Measurements from ENCODE around the gene CCDC192. TPM values are rescaled to one million over a fixed set of nuclear protein-coding genes. Genes with fewer than 3 reads are reported as not detected.

Gene CCDC192
- total RNA-seq, 1 experiment from 2014 or later, result 0.52 TPM

DNA sequence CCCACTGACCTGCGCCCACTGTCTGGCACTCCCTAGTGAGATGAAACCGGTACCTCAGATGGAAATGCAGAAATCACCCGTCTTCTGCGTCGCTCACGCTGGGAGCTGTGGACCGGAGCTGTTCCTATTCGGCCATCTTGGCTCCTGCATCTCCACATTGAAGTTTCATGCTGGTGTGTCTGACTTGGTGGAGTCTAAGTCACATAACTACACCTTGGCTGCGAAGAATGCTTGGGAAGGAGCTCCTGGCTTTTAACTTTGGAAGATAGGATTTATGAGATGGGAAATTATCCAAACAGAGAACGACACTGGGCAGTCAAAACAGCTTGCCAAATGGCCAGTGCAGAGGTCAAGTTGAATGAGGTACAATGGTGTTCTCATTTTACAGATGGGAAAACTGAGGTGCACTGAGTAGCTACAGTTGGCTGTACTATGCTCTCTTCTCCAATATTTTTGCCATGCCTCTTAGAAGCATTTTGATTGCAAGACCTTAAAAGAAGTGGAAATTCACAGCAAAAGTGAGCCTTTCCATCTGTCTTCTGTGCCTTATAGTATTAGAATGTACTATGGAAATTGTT lies 36.7 kb downstream of the CCDC192 start (continued):
- TF ChIP-seq TEAD1 (CRISPR knock-in tag; IDR thresholded peaks at IDR 0.05) (no peak), ZNF219 (CRISPR knock-in tag; IDR thresholded peaks at IDR 0.05; ENCODE audit: borderline replicate concordance) (no peak)

GRCh38 chr5:127741412-127741811 lies 38.2 kb downstream of the CCDC192 start:
- no peak overlapping the region for H3K27ac Mint-ChIP-seq
- H3K4me1 Mint-ChIP-seq, result peaks cover 14% of the 10 kb centered on the region
- CTCF ChIA-PET, result no interaction called here
- peaks cover 27% of the 10 kb centered on the region for H3K27me3 Mint-ChIP-seq (ENCODE audit: low read depth)
- no peak for ATAC-seq
- peaks cover 3% of the 10 kb centered on the region; the same call in 1 of the 2 replicates for H3K36me3 Mint-ChIP-seq
- H3K9me3 Mint-ChIP-seq, result peaks cover 4% of the 10 kb centered on the region; the same call in 1 of the 2 replicates
- DNase-seq (ENCODE audit: low spot score), result no peak
- TF ChIP-seq FOXJ3 (CRISPR knock-in tag; IDR thresholded peaks at IDR 0.05; ENCODE audit: borderline replicate concordance), result no peak
- TF ChIP-seq, protein P1, sequence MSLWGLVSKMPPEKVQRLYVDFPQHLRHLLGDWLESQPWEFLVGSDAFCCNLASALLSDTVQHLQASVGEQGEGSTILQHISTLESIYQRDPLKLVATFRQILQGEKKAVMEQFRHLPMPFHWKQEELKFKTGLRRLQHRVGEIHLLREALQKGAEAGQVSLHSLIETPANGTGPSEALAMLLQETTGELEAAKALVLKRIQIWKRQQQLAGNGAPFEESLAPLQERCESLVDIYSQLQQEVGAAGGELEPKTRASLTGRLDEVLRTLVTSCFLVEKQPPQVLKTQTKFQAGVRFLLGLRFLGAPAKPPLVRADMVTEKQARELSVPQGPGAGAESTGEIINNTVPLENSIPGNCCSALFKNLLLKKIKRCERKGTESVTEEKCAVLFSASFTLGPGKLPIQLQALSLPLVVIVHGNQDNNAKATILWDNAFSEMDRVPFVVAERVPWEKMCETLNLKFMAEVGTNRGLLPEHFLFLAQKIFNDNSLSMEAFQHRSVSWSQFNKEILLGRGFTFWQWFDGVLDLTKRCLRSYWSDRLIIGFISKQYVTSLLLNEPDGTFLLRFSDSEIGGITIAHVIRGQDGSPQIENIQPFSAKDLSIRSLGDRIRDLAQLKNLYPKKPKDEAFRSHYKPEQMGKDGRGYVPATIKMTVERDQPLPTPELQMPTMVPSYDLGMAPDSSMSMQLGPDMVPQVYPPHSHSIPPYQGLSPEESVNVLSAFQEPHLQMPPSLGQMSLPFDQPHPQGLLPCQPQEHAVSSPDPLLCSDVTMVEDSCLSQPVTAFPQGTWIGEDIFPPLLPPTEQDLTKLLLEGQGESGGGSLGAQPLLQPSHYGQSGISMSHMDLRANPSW (CRISPR knock-in tag; conservative IDR thresholded peaks at IDR 0.05; ENCODE audit: low read depth), result no peak
- TF ChIP-seq, protein P2, sequence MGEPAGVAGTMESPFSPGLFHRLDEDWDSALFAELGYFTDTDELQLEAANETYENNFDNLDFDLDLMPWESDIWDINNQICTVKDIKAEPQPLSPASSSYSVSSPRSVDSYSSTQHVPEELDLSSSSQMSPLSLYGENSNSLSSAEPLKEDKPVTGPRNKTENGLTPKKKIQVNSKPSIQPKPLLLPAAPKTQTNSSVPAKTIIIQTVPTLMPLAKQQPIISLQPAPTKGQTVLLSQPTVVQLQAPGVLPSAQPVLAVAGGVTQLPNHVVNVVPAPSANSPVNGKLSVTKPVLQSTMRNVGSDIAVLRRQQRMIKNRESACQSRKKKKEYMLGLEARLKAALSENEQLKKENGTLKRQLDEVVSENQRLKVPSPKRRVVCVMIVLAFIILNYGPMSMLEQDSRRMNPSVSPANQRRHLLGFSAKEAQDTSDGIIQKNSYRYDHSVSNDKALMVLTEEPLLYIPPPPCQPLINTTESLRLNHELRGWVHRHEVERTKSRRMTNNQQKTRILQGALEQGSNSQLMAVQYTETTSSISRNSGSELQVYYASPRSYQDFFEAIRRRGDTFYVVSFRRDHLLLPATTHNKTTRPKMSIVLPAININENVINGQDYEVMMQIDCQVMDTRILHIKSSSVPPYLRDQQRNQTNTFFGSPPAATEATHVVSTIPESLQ (CRISPR knock-in tag; IDR thresholded peaks at IDR 0.05), result no peak
- no peak for TF ChIP-seq JAZF1 (CRISPR knock-in tag; IDR thresholded peaks at IDR 0.05)
- TF ChIP-seq, protein P3, sequence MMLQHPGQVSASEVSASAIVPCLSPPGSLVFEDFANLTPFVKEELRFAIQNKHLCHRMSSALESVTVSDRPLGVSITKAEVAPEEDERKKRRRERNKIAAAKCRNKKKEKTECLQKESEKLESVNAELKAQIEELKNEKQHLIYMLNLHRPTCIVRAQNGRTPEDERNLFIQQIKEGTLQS (CRISPR knock-in tag; conservative IDR thresholded peaks at IDR 0.05), result no peak
- no peak for TF ChIP-seq ZNF232 (CRISPR knock-in tag; IDR thresholded peaks at IDR 0.05)
- no peak for TF ChIP-seq CBFB (CRISPR knock-in tag; IDR thresholded peaks at IDR 0.05; ENCODE audit: low read depth)
- TF ChIP-seq TEAD4 (CRISPR knock-in tag; IDR thresholded peaks at IDR 0.05), result no peak
- TF ChIP-seq FOXP4 (CRISPR knock-in tag; IDR thresholded peaks at IDR 0.05), result no peak
- no peak for TF ChIP-seq TP53 (CRISPR knock-in tag; IDR thresholded peaks at IDR 0.05)
- no peak for TF ChIP-seq ZNF121 (CRISPR knock-in tag; IDR thresholded peaks at IDR 0.05)
- no peak for TF ChIP-seq MAX (CRISPR knock-in tag; IDR thresholded peaks at IDR 0.05)
- TF ChIP-seq ZNF396 (CRISPR knock-in tag; IDR thresholded peaks at IDR 0.05; ENCODE audit: borderline replicate concordance), result no peak
- no peak for TF ChIP-seq USF1 (CRISPR knock-in tag; IDR thresholded peaks at IDR 0.05)
- TF ChIP-seq, protein P4, sequence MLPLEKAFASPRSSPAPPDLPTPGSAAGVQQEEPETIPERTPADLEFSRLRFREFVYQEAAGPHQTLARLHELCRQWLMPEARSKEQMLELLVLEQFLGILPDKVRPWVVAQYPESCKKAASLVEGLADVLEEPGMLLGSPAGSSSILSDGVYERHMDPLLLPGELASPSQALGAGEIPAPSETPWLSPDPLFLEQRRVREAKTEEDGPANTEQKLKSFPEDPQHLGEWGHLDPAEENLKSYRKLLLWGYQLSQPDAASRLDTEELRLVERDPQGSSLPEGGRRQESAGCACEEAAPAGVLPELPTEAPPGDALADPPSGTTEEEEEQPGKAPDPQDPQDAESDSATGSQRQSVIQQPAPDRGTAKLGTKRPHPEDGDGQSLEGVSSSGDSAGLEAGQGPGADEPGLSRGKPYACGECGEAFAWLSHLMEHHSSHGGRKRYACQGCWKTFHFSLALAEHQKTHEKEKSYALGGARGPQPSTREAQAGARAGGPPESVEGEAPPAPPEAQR (CRISPR knock-in tag; IDR thresholded peaks at IDR 0.05), result no peak
- TF ChIP-seq, protein P5, sequence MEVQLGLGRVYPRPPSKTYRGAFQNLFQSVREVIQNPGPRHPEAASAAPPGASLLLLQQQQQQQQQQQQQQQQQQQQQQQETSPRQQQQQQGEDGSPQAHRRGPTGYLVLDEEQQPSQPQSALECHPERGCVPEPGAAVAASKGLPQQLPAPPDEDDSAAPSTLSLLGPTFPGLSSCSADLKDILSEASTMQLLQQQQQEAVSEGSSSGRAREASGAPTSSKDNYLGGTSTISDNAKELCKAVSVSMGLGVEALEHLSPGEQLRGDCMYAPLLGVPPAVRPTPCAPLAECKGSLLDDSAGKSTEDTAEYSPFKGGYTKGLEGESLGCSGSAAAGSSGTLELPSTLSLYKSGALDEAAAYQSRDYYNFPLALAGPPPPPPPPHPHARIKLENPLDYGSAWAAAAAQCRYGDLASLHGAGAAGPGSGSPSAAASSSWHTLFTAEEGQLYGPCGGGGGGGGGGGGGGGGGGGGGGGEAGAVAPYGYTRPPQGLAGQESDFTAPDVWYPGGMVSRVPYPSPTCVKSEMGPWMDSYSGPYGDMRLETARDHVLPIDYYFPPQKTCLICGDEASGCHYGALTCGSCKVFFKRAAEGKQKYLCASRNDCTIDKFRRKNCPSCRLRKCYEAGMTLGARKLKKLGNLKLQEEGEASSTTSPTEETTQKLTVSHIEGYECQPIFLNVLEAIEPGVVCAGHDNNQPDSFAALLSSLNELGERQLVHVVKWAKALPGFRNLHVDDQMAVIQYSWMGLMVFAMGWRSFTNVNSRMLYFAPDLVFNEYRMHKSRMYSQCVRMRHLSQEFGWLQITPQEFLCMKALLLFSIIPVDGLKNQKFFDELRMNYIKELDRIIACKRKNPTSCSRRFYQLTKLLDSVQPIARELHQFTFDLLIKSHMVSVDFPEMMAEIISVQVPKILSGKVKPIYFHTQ (CRISPR knock-in tag; IDR thresholded peaks at IDR 0.05), result no peak
- no peak overlapping the region for H3K4me3 Mint-ChIP-seq
- POLR2A ChIA-PET, result no interaction called here

Data from WTC11 (cell line).